GM12872 (cell line): ENCODE data around the gene CDC37L1.

Experiments
- CTCF ChIP-seq: IDR thresholded peaks from 3 replicates; pipeline ENCODE4 v1.5.1; 2011; ENCODE audit warnings: low read depth, mild to moderate bottlenecking, low read length, moderate library complexity; ENCODE audit not compliant: insufficient read depth

The CDC37L1 gene

GRCh38 chr9:4738866-4739586 is 59.7 kb downstream of the CDC37L1 start:
- no peak for TF ChIP-seq CTCF

- TF ChIP-seq CTCF: no peak
Measured at GRCh38 chr9:4739587-4740387, 60.4 kb downstream of the CDC37L1 start.

- TF ChIP-seq CTCF: no peak
Measured at GRCh38 chr9:4740388-4740637, 60.9 kb downstream of the CDC37L1 start.

- TF ChIP-seq CTCF: peak; percentile 26; the same call in 2 of the 3 replicates
Measured at GRCh38 chr9:4740638-4741364, 61.4 kb downstream of the CDC37L1 start, which contains the start of gene AK3. TSS of gene AK3 (minus strand) at chr9:4741202. CDS start at chr9:4741087, 115 bp downstream.

- no peak for TF ChIP-seq CTCF
Measured at GRCh38 chr9:4741365-4742089, 62.2 kb downstream of the CDC37L1 start.

- no peak for TF ChIP-seq CTCF
Measured at GRCh38 chr9:4742246-4742645, 62.9 kb downstream of the CDC37L1 start.
